GM19238 (cell line): ENCODE measurements around the gene NDE1.
A peak's percentile ranks its signal among the peaks of the same experiment; 100 is the strongest.
"Not testable (repeated sequence)": the region's sequence is repeated elsewhere in the genome, so short reads cannot be mapped to it uniquely, and the experiment has no call there.

Source experiments
- DNase-seq: peaks from one replicate; pipeline ENCODE4 v3.0.0; 2011; ENCODE audit warnings: low spot score; ENCODE audit not compliant: insufficient read length

The NDE1 gene

DNA sequence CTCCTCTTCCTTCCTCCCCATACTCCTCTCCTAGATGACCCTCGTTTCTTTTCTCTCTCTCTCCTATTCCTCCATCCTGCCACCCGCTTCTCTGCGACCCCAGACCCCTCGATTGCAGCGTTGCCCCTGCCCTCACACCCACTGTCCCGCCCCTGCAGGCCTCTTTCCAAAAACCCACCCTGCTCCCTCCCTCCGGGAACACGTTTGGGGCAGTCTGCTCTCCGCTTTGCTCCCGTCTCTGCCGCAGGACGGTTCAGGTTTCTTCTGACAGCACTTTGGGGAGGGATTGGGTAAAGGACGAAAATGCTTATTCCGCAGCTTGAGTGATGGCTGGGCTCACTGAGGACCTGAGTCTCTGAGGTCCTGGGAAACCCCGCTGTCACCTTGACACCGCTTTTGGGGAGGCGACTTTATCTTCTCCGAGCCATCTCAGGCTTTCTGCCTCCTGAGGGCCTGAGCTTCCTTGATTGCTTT is 690 bp downstream of the NDE1 start:
- DNase-seq, result peak; percentile 46

DNA sequence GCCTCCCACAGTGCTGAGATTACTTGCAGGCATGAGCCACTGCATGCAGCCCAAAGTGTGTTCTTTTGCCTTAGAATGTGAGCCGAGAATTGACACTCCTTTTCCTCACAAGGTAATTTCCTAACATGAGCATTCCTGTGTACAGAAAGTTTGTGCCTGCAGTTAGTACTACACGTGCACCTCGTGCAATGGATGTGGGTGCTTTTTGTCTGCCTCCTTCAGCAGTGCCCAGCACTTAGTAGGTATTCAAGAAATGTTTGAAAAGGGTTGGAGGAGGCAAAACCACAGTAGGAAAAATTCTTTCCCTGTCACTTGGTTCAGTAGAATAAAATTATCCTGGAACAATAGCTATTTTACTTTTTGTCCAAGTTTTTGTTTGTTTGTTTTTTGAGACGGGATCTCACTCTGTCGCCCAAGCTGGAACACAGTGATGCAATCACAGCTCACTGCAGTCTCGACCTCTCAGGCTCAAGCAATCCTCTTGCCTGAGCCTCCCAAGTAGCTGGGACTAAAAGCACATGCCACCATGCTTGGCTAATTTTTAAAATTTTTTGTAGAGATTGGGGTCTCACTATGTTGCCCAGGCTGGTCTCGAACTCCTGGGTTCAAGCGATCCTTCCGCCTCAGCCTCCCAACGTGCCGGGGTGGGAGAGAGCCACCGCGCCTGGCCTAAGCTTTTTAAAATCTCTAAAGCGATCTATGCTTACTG is 2.4 kb downstream of the NDE1 start:
- no peak for DNase-seq

DNA sequence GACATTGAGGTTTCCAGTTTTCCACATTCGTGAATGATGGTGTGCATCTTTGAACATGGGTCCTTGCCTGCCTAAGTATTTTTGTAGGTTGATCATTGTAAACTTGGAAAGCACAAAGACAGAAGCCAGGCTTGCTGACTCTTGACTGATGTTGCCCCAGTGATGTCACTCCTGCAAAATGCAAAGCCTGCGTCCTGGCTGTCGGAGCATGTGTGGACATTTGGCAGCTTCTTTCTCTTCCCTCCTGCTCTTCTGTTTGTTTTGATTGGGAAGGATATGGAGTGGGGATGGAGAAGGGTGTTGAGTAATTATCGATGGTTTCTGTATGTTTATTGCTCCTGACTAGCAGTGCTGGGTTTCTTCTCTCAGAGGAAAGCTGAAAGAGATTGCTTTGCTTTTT is 3.2 kb downstream of the NDE1 start:
- DNase-seq, result no peak

DNA sequence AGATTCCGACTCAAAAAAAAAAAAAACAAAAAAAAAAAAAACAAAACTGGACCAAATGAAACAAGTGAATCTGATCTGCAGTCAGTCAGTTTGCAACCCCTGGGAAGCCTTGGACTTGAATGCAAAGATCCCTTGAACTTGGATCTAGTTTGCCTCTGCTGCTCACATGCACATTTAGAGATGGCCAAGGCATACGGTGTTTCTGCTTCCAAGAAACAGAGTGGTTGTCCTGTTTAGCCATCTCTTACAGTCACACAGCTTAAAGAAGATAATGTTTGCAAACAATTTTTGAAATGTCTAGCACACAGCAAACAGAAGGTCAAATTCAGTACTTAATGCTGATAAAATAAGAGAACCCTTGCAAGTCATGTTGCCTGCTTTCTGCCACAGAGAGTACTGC is 4.5 kb downstream of the NDE1 start:
- no peak for DNase-seq

DNA sequence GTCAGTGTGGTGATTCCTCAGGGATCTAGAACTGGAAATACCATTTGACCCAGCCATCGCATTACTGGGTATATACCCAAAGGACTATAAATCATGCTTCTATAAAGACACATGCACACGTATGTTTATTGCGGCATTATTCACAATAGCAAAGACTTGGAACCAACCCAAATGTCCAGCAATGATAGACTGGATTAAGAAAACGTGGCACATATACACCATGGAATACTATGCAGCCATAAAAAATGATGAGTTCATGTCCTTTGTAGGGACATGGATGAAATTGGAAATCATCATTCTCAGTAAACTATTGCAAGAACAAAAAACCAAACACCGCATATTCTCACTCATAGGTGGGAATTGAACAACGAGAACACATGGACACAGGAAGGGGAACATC is 5.5 kb downstream of the NDE1 start:
- not testable (repeated sequence) for DNase-seq

DNA sequence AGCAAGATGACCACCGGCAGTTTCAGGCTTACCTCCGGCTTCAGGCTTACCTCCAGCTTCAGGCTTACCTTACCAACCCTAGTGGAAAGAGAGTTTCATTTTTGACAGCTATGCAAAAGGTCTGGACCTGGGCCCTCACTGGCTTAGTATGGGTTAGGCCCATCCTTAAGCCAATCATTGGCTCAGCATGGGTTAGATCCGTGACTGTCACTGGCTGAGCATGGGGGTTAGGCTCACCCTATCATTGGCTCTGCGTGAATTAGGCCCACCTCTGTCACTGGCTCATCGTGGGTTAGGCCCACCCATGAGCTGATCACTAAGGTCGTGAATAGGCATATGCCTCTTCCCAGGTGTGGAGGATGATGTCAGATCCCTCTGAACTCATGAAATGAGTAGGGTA is 8.1 kb downstream of the NDE1 start:
- DNase-seq, result no peak

DNA sequence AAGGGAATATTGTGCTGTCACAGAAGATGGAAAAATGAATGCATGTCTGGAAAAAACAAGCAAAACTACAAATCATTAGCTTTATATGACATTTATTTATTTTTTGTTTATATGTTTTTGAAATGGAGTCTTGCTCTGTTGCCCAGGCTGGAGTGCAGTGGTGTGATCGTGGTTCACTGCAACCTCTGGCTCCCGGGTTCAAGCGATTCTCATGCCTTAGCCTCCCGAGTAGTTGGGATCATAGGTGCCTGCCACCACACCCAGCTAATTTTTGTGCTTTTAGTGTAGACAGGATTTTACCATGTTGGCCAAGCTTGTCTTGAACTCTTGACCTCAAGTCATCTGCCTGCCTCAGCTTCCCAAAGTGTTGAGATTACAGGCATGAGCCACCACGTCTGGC is 8.5 kb downstream of the NDE1 start:
- DNase-seq, result no peak

DNA sequence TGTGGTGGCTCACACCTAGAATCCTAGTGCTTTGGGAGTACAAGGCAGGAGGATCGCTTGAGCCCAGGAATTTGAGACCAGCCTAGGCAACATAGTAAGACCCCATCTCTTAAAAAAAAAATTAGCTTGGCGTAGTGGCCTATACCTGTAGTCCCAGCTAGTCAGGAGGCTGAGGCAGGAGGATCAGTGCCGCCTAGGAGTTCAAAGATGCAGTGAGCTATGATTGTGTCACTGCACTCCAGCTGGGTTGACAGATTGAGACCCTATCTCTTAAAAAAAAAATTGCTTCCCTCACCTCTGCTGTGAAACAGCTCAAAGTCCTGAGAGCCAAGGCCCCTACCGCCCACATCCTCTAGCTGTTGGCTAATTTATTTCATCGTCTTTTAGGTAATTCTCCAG is 10.2 kb downstream of the NDE1 start:
- no peak for DNase-seq

DNA sequence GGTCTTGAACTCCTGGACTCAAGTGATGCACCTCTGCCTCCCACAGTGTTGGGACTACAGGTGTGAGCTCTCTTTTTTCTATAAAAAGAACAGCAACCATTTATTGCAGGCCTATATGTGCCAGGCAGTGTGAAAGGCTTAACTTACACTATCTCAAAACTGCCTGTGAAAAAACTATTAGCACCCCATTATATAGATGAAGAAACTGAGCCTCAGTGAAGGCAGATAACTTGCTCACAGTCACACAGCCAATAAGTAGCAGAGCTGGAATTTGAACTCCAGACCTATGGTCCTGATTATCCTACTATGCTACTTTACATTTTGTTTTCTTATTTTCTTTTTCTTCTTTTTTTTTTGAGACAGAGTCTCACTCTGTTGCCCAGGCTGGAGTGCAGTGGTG is 15.1 kb downstream of the NDE1 start:
- DNase-seq, result no peak

DNA sequence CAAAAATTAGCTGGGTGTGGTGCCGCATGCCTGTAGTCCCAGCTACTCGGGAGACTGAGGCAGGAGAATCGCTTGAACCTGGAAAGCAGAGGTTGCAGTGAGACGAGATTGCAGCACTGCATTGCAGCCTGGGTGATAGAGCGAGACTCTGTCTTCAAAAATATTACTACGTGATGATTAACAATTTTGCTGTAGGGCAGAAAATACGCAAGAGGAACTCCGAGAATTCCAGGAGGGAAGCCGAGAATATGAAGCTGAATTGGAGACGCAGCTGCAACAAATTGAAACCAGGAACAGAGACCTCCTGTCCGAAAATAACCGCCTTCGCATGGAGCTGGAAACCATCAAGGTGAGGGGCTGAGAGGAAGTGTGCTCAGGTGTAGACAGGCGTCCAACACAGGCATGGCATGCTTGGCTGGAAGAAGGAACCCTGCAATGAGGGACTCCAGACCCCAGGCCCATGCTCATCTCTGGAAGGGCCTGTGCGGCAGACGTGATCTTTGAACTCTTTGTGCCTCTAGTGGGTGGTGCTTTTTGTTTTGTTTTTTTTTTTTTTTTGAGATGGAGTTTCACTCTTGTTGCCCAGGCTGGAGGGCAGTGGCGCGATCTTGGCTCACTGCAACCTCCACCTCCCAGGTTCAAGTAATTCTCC is 17.2 kb downstream of the NDE1 start:
- no peak for DNase-seq

DNA sequence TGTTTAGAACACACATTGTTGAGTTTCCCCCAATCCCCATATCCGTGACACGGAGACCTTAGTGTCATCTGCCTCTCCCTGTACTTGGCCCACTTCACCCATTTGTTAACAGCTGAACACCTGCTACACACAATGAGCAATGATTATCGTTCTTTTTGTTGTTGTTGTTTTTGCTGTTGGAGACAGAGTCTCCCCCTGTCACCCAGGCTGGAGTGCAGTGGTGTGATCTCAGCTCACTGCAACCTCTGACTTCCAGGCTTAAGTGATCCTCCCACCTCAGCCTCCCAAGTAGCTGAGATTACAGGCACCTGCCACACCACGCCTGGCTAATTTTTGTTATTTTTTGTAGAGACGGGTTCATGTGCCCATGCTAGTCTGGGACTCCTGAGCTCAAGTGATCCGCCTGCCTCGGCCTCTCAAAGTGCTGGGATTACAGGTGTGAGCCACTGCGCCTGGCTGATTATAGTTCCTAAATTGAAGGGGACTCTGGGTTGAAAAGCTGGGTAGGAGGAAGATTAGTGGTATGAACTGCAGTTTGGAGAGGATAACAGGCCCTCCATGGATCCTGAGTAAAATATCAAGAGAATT is 21.6 kb downstream of the NDE1 start:
- no peak for DNase-seq

DNA sequence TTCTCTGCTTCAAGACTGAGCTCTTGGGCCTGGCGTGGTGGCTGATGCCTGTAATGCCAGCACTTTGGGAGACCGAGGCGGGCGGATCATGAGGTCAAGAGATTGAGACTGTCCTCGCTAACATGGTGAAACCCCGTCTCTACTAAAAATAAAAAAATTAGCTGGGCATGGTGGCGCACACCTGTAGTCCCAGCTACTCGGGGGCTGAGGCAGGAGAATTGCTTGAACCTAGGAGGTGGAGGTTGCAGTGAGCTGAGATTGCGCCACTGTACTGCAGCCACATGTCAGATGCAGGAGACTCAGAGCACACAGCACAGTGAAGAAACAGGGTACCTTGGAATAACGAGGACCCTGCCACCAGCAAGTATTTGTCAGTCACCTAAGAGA is 22.1 kb downstream of the NDE1 start:
- not testable (repeated sequence) for DNase-seq

DNA sequence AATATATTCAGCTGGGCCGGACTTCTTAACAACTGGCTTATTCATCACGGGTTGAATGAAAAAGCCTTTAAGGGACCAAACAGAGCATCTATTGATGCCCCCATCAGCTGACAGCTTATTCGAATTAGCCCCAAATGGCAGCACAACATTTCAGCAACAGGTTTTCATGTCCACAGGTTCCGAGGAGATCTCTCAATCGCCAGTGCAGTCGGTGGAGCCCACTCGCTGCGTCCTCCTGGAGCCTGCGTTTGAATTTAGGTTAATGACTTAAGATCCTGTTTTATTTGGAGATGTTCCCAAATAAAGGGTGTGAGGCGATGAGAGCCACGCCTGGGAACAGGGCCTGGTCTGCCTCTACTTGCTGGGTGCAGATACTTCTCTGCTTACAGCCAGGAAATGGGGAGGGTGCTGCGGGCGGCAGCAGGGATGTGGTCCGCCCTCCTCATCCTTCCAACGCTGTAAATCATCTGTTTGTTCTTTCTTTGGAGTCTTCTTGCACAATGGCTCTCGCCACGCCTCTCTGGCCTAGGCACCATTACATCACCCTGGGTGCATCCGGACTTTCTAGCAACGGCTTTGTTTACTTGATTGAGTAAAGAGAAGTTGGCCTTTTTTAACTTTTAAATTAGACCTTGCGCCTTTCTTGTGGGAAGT is 22.6 kb downstream of the NDE1 start:
- no peak for DNase-seq

DNA sequence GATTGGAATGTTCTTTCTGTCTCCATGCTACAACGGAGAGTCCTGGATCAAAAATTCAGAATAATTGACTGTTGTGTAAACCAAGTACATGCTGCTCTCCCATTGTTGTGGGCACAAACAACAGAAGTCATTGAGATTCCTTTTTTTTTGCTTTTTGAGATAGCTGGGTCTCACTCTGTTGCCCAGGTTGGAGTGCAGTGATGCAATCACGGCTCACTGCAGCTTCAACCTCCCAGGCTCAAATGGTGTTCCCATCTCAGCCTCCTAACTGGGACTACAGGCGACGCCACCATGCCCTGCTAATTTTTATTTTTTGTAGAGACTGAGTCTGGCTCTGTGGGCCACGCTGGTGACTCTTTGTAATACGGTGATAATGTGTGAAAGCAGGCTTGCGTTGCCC is 24.5 kb downstream of the NDE1 start:
- DNase-seq, result no peak

DNA sequence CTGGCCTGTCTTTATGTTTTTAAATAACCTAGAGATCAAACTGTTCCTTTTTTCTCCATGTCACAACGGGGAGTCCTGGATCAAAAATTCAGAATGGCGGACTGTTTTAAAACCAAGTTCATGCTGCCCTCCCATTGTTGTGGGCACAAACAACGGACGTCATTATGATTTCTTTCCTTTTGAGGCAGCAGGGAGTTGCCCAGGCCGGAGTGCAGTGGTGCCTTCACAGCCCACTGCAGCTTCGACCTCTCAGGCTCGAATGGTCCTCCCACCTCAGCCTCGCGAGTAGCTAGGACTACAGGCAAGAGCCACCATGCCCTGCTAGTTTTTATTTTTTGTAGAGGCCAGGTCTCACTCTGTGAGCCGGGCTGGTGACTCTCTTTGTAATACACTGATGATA is 26.5 kb downstream of the NDE1 start:
- no peak for DNase-seq

DNA sequence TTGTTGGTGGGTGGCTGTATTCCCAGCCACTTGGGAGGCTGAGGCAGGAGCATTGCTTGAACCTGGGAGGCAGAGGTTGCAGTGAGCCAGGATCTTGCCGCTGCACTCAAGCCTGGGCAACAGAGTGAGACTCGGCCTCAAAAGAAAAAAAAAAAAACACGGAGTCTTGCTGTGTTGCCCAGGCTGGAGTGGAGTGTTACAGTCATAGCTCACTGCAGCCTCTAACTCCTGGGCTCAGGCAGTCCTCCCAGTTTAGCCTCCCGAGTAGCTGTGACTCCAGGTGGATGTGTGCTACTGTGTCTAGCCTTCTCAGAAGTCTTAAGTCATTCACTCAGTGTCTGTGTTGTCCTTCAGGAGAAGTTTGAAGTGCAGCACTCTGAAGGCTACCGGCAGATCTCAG is 27.4 kb downstream of the NDE1 start:
- DNase-seq, result no peak

DNA sequence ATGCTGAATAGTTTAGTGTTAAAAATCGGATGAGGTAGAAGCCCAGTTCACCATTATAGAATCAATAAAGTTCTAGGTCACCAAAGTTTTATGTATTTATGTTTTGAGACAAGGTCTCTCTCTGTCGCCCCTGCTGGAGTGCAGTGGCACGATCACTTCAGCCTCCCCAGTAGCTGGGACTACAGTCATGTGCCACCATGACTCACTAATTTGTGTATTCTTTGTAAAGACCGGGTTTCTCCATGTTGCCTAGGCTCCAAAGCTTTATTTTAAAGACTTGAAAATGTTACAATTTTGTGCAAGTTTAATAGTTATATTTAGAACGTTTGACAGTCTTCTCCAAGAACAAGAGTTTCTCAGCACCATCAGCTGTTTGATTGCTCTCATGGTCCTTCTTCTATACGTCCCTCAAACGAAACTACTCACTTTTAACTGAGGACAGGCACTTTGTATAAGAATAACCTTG is 32.1 kb downstream of the NDE1 start:
- DNase-seq, result no peak

DNA sequence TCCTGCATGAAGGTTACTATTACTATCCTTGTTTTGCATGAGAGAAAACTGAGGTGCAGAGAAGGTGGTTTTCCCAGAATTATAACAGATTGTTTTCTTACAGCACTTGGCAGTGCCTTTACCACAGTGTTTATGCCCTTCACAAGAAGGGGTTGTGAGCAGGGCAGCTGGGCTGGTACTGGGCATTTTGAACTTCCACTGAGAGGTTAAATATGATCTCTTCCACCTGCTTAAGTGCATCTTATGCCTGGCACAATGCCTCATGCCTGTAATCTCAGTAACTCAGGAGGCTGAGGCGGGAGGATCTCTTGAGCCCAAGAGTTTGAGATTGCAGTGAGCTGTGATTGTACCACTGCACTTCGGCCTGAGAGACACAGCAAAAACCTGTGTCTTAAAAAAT is 36.2 kb downstream of the NDE1 start:
- no peak for DNase-seq

DNA sequence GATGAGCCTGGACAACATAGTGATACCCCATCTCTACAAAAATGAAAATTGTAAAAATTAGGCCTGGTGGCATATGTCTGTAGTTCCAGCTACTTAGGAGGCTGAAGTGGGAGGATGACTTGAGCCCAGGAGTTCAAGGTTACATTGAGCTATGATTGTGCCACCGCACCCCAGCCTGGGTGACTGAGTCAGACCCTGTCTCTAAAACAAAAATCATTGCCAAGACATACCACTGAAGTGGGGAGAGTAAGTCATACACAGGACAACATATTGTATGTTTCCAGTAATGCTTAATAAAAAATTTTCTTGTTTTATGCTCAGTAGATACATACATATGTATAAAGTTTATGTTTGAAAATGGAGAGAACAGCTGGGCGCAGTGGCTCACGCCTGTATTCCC is 39.2 kb downstream of the NDE1 start:
- no peak for DNase-seq

DNA sequence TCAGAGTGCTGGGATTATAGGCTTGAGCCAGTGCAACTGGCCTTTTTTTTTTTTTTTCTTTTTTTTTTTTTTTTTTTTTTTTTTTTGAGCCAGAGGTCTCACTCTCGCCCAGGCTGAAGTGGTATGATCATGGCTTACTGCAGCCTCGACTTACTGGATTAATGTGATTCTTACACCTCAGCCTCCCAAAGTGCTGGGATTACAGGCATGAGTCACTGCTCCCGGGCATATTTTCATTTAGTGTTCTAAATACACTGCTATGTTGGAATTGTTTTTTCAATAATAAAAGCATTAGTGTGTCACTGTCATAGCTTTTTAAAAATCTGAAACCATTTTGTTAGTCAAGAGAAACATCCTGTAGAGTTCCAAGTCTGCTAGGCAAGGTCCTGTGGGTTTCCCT is 40.3 kb downstream of the NDE1 start:
- no peak for DNase-seq

DNA sequence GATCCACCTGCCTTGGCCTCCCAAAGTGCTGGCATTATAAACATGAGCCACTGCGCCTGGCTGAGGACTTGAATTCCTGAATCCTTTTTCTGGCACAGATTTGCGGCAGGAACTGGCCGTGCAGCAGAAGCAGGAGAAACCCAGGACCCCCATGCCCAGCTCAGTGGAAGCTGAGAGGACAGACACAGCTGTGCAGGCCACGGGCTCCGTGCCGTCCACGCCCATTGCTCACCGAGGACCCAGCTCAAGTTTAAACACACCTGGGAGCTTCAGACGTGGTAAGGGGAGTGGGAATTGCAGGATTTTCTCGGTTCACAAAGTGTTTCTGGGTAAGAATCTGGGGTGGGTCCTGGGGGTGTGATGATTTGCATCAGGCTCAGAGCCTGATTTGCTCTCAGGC is 41.0 kb downstream of the NDE1 start:
- DNase-seq, result no peak

DNA sequence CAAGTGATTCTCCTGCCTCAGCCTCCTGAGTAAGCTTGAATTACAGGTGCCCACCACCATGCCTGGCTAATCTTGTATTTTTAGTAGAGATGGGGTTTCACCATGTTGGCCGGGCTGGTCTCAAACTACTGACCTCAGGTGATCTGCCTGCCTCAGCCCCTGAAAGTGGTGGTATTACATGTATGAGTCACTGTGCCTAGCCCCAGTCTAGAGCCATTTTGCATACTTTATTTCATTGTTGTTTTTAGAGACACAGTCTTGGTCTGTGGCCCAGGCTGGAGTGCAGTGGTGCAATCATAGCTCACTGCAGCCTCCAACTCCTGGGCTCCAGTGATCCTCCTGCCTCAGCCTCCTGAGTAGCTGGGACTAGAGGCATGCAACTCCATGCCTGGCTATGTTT is 42.5 kb downstream of the NDE1 start:
- not testable (repeated sequence) for DNase-seq
